Measurements from ENCODE around the gene NDUFA13.

NDUFA13 gene

GRCh38 chr19:19541616-19542015 lies 25.6 kb downstream of the NDUFA13 start:
- intact Hi-C loops (cut with DNase I), result no loop called here
- DNase-seq, result peak in 1 of 10 donors; percentile 73

GRCh38 chr19:19542507-19542906 lies 26.5 kb downstream of the NDUFA13 start:
- peak in 1 of 10 donors; percentile 73 for DNase-seq
- intact Hi-C loops (cut with DNase I), result no loop called here

- intact Hi-C loops (cut with DNase I), result no loop called here
- peak in 1 of 10 donors; percentile 68 for DNase-seq
Measured at GRCh38 chr19:19543101-19543500, 27.1 kb downstream of the NDUFA13 start.

GRCh38 chr19:19543640-19544039 lies 27.6 kb downstream of the NDUFA13 start:
- peak in 1 of 10 donors; percentile 72 for DNase-seq
- intact Hi-C loops (cut with DNase I), result no loop called here

DNA sequence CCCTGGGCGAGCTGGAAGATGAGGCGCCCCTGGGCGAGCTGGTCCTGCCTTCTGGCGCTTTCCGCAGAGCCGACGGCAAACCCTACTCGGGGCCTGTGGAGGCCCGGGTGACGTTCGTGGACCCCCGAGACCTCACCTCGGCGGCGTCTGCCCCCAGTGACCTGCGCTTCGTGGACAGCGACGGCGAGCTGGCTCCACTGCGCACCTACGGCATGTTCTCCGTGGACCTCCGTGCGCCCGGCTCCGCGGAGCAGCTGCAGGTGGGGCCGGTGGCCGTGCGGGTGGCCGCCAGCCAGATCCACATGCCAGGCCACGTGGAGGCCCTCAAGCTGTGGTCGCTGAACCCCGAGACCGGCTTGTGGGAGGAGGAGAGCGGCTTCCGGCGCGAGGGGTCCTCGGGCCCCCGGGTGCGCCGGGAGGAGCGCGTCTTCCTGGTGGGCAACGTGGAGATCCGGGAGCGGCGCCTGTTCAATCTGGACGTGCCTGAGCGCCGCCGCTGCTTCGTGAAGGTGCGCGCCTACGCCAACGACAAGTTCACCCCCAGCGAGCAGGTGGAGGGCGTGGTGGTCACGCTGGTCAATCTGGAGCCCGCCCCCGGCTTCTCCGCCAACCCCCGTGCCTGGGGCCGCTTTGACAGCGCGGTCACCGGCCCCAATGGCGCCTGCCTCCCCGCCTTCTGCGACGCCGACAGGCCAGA lies 28.4 kb downstream of the NDUFA13 start:
- DNase-seq, result peak in 1 of 10 donors; percentile 80
- intact Hi-C loops (cut with DNase I), result no loop called here

GRCh38 chr19:19544954-19545591 lies 29.0 kb downstream of the NDUFA13 start:
- peak in 2 of 10 donors; percentile 79 to 83 for DNase-seq
- intact Hi-C loops (cut with DNase I), result no loop called here

DNA sequence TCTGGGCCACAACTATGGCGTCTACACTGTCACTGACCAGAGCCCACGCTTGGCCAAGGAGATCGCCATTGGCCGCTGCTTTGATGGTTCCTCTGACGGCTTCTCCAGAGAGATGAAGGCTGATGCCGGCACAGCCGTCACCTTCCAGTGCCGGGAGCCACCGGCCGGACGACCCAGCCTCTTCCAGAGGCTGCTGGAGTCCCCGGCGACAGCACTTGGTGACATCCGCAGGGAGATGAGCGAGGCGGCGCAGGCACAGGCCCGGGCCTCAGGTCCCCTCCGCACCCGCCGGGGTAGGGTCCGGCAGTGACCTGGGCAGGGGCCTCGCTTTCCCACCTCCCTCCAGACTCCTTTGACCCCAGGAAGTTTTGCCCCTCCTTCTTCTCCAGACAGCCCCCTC lies 29.7 kb downstream of the NDUFA13 start:
- DNase-seq, result no peak
- intact Hi-C loops (cut with DNase I), result no loop called here

- DNase-seq, result peak in 1 of 10 donors; percentile 74
- intact Hi-C loops (cut with DNase I), result no loop called here
Measured at GRCh38 chr19:19546751-19547162, 30.7 kb downstream of the NDUFA13 start.

DNA sequence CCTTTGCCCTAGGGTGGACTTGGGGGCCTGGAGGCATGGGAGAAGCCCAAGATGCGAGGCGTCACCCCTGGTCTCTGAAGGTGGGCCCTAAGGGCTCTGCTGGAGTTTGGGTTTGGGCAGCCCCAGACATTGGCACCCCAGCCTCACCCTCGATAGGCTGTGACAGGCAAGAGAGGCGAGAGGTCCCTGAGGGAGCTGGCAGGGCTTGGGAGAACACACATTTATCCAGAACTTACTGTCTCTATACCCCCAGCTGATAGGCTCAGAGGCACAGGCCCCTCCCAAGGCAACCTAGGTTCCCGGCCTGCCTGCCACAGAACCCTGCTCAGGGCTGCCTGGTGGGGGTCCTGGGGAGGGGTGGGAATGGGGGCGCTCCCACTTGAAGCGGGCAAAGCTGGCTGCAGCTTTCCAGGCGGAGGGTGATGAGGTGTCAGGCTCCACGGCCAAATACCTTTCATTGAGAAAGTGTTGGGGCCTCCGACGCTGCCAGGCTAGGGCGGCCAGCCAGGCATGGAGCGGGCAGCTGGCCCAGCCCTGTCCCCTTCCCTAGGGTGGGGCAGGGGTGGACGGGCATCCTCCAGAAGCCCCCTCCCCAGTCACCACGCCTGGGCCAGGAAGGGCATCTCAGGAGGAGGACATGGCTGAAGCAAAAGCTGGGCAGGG lies 31.8 kb downstream of the NDUFA13 start:
- intact Hi-C loops (cut with DNase I), result no loop called here
- no peak for DNase-seq

- no peak for DNase-seq
- intact Hi-C loops (cut with DNase I), result no loop called here
Measured at GRCh38 chr19:19548915-19549759, 33.1 kb downstream of the NDUFA13 start.

GRCh38 chr19:19549804-19550464 lies 33.9 kb downstream of the NDUFA13 start:
- DNase-seq, result no peak
- intact Hi-C loops (cut with DNase I), result no loop called here

- intact Hi-C loops (cut with DNase I), result no loop called here
- DNase-seq, result peak in 1 of 10 donors; percentile 76
Measured at GRCh38 chr19:19550485-19550929, 34.5 kb downstream of the NDUFA13 start.

DNA sequence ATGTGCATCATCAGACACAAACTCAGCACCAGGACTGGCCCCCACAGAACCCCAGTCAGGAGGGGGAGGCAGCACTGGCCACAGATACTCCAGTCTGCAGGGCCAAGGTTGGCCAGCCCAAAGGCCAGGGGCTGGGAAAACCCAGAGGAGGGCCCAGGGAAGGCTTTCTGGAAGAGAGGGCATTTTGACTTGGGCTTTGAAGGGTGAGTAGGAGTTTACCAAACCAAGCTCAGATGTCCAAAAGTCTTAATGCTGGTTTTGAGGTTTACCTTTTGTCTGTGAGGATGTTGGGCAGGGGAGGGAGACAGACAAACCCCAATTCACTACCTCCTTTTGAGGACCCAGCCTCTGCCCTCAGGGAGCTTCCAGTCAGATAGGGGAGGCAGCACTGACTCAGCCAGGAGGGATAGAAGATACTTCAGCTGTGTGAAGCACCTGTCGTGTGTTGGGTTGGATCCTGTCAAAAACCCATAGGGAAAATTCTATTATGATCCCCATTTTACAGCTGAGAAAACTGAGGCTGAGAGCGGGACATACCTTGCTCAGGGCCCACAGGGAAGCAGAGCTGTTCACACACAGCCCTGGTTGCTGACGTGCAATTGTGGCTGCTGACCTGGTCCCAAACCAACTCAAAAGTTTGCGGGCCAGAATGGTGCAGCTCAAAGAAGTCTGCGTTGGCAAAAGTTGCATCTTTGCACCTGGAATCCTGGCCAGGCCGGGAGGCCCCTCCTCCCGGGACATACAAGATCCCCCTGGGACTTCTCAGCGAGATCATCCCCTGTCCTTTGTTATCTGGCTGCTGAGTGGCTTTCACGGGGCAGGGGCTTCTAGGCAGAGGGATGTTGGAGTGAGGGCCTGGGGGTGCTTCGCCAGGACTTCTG lies 35.2 kb downstream of the NDUFA13 start:
- intact Hi-C loops (cut with DNase I), result no loop called here
- DNase-seq, result no peak

DNA sequence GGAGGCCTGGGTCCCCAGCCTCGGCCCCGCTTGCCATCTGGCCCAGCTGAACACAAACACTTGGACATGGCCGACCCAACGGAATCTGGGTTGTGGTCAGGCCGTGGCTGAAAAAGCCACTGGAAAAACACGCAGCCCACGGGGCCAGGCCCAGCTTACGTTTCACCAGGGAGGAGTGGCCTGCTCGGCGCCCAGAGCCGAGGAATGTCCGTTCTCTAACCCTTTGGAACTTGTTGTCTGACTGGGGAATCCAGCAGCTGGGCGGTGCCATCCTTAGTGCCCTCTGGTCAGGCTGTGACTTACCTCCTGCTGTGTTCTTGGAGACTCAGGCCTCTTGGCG lies 35.8 kb downstream of the NDUFA13 start:
- intact Hi-C loops (cut with DNase I), result no loop called here
- peak in 1 of 10 donors; percentile 66 for DNase-seq

DNA sequence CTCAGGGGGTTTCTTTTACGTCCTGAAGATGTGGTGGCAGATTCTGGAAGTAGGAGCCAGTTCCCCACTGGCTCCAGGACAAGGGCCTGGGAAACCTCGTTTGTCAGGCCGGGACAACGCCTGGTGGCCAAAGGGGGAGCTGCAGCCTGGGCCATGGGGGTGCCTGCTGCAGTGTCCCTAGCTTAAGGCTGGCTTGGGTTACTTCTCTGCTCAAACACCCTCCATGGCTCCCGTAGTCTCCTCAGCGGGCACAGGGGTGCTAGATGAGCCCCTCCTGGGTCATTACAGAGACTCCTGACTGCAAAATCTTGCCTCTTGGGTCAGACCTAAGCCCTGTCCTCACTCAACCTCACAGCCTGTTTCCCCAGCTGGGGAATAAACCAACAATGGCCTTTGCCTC lies 36.8 kb downstream of the NDUFA13 start:
- DNase-seq, result no peak
- intact Hi-C loops (cut with DNase I), result no loop called here

DNA sequence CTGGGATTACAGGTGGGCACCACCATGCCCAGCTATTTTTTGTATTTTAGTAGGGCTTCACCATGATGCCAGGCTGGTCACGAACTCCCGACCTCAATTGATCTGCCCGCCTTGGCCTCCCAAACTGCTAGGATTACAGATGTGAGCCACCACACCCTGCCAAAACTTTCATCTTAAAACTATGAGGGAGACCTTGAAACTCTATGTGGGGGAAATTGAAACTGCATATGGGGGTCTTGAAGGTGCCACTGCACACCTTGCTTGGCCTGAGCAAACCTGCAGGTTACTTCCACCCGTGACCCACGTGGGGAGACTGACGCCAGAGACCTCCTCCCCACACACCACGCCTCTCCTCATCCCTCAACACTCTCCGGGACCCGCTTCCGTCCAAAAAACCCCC lies 37.6 kb downstream of the NDUFA13 start:
- DNase-seq, result no peak
- intact Hi-C loops (cut with DNase I), result no loop called here

GRCh38 chr19:19554074-19555023 lies 38.3 kb downstream of the NDUFA13 start:
- intact Hi-C loops (cut with DNase I), result no loop called here
- DNase-seq, result peak in 3 of 10 donors; percentile 36 to 81 (median 47)

- peak in 1 of 10 donors; percentile 72 for DNase-seq
- intact Hi-C loops (cut with DNase I), result no loop called here
Measured at GRCh38 chr19:19558055-19558454, 42.0 kb downstream of the NDUFA13 start.

All from posterior cingulate gyrus (tissue), 11 donors.